Naive B cell (primary cell): ENCODE data around the gene F3. TPM values are rescaled to one million over a fixed set of nuclear protein-coding genes. Genes with fewer than 3 reads are reported as not detected.

Experiments
- ATAC-seq, 2 donors: fragments of 150-1000 bp; cut with Tn5 transposase; 2 replicates each; pipeline ENCODE4 v1.10.0; 2021; ENCODE audit warnings: low read depth in 2 of 2, mild to moderate bottlenecking in 2 of 2, moderate library complexity in 2 of 2
- DNase-seq: peaks from one replicate; pipeline ENCODE4 v3.0.0; 2022
- H3K27ac Mint-ChIP-seq, 6 donors: one replicate each; pipeline ENCODE4 v1.8.0; 2020 to 2022; ENCODE audit warnings: mild to moderate bottlenecking in 6 of 6, mixed read lengths in 6 of 6, moderate library complexity in 5 of 6, inconsistent platforms in 2 of 6
- H3K27me3 Mint-ChIP-seq, 3 donors: one replicate each; pipeline ENCODE4 v1.8.0; 2021 to 2022; ENCODE audit warnings: mixed read lengths in 3 of 3, mild to moderate bottlenecking in 1 of 3
- H3K36me3 Mint-ChIP-seq, 2 donors: one replicate each; pipeline ENCODE4 v1.8.0; 2020 to 2022; ENCODE audit warnings: mixed read lengths in 2 of 2, inconsistent platforms in 1 of 2, mild to moderate bottlenecking in 1 of 2
- H3K4me1 Mint-ChIP-seq, 3 donors: one replicate each; pipeline ENCODE4 v1.8.0; 2020 to 2022; ENCODE audit warnings: mixed read lengths in 3 of 3, inconsistent platforms in 1 of 3, mild to moderate bottlenecking in 1 of 3, moderate library complexity in 1 of 3
- H3K4me3 Mint-ChIP-seq, 8 donors: one replicate each; pipeline ENCODE4 v1.8.0; 2020 to 2022; ENCODE audit warnings: mild to moderate bottlenecking in 8 of 8, mixed read lengths in 8 of 8, moderate library complexity in 8 of 8, inconsistent platforms in 2 of 8
- H3K9me3 Mint-ChIP-seq, 7 donors: one replicate each; pipeline ENCODE4 v1.8.0; 2020 to 2022; ENCODE audit warnings: mixed read lengths in 7 of 7, mild to moderate bottlenecking in 5 of 7, inconsistent platforms in 2 of 7, moderate library complexity in 1 of 7
- polyA plus RNA-seq, 6 donors: library from polyadenylated mRNA; unstranded; fragments of 300-500 nt; fragmentation: Illumina TruSeq; gene quantifications; one replicate each; pipeline ENCODE4 v1.2.3, GENCODE V29; 2021; ENCODE audit warnings: low read depth in 6 of 6

F3 gene
- polyA plus RNA-seq, 6 donors from 2014 or later = not detected

GRCh38 chr1:94530373-94530878 lies 11.1 kb downstream of the F3 start:
- Mint-ChIP-seq H3K36me3 (no peaks in the 10 kb centered on the region), H3K27me3 (peaks cover 0 to 10% (median 5%) of the 10 kb centered on the region in 3 donors), H3K27ac (no peak overlapping the region), H3K4me1 (no peaks in the 10 kb centered on the region), H3K4me3 (no peak overlapping the region), H3K9me3 (no peaks in the 10 kb centered on the region)
- DNase-seq (no peak), ATAC-seq (no peak)

DNA sequence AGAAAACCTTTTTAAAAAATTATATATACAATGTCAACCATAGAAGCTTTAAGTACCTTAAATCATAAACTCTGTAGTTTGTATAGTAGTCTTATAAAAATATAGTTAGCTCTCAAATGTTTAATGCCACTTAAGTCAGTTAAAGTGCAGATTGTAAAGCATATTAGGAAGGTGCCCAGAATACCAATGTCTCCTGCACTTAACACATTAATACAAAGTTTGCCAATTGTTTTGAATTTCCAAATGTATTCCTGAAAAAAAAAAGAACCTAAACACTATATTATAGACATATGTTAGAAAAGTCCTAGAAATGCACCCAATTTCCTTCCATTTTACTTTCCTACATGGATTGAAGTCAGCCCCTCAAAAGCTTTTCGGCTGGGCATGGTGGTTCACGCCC lies 12.1 kb downstream of the F3 start:
- no peak overlapping the region for H3K4me3 Mint-ChIP-seq
- ATAC-seq (no peak), DNase-seq (no peak)
- no peaks in the 10 kb centered on the region for H3K4me1 Mint-ChIP-seq
- no peaks in the 10 kb centered on the region for H3K36me3 Mint-ChIP-seq
- H3K27me3 Mint-ChIP-seq = peaks cover 4 to 8% (median 5%) of the 10 kb centered on the region in 3 donors
- no peak overlapping the region for H3K27ac Mint-ChIP-seq
- H3K9me3 Mint-ChIP-seq = no peaks in the 10 kb centered on the region

DNA sequence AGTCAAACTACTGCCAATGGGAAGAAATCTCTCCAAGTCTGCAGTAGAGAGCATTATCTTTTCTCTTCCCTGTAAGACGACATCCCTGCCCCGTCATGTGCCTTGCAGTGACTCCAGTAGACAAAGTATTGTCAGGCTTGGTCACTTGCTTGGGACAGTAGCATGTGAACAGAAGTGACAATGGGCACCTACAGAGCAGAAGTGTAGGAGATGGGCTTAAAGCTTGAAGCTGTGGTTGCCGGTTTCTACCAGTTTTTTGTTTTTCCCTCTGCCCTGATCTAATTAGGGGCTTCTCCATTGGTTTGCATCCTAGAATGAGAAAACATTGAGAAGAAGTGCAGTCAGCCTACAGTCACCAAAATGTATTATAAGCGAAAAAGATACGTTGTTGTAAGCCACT lies 12.7 kb downstream of the F3 start:
- ATAC-seq = no peak
- DNase-seq = no peak
- H3K4me3 Mint-ChIP-seq = no peak overlapping the region
- no peak overlapping the region for H3K27ac Mint-ChIP-seq
- H3K9me3 Mint-ChIP-seq = no peaks in the 10 kb centered on the region
- H3K36me3 Mint-ChIP-seq = no peaks in the 10 kb centered on the region
- H3K27me3 Mint-ChIP-seq = peaks cover 5 to 8% (median 7%) of the 10 kb centered on the region in 3 donors
- H3K4me1 Mint-ChIP-seq = no peaks in the 10 kb centered on the region

GRCh38 chr1:94528299-94528698 lies 13.3 kb downstream of the F3 start:
- H3K27ac Mint-ChIP-seq = no peak overlapping the region
- ATAC-seq = no peak
- H3K4me1 Mint-ChIP-seq = no peaks in the 10 kb centered on the region
- no peaks in the 10 kb centered on the region for H3K9me3 Mint-ChIP-seq
- no peak for DNase-seq
- H3K36me3 Mint-ChIP-seq = no peaks in the 10 kb centered on the region
- H3K27me3 Mint-ChIP-seq = peaks cover 5 to 8% (median 7%) of the 10 kb centered on the region in 3 donors
- H3K4me3 Mint-ChIP-seq = no peak overlapping the region

DNA sequence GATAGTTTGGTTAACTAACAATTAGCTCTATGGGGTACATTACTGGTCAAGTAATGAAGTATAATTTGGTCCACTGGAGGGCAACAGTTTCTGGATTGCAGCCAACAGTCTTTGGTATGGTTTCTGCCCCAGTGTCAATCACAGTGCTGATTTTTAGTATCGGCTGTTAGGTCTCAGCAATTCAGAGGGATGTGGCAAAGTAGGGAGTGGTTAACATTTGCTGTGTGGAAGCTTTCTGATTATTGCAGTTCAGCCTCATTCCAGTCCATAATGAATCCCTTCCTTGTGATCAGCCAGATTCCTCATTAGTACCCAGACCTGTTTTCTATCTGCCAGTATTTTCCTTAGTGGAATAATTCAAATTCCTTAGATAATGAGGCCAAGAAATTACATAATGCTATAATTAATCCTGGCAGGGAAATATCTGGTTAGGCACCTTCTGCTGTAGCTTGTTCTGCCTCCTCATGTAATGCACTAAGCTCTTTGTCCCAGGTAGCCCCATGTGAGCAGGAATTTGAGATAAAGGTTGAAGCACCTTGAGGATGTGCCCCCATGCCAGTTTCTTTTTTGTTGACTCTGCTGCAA lies 14.0 kb downstream of the F3 start:
- Mint-ChIP-seq H3K4me1 (no peaks in the 10 kb centered on the region), H3K4me3 (no peak overlapping the region), H3K27me3 (peaks cover 5 to 8% (median 7%) of the 10 kb centered on the region in 3 donors), H3K9me3 (no peaks in the 10 kb centered on the region), H3K27ac (no peak overlapping the region), H3K36me3 (no peaks in the 10 kb centered on the region)
- DNase-seq (no peak), ATAC-seq (no peak)

- Mint-ChIP-seq H3K27ac (peak overlapping the region in 2 of 6 donors; percentile 66 to 67), H3K36me3 (no peaks in the 10 kb centered on the region), H3K27me3 (peaks cover 0 to 8% (median 7%) of the 10 kb centered on the region in 3 donors), H3K9me3 (no peaks in the 10 kb centered on the region), H3K4me1 (no peaks in the 10 kb centered on the region), H3K4me3 (no peak overlapping the region)
- no peak for DNase-seq
- no peak for ATAC-seq
These were observed 15.2 kb downstream of the F3 start for GRCh38 chr1:94526152-94526980.

DNA sequence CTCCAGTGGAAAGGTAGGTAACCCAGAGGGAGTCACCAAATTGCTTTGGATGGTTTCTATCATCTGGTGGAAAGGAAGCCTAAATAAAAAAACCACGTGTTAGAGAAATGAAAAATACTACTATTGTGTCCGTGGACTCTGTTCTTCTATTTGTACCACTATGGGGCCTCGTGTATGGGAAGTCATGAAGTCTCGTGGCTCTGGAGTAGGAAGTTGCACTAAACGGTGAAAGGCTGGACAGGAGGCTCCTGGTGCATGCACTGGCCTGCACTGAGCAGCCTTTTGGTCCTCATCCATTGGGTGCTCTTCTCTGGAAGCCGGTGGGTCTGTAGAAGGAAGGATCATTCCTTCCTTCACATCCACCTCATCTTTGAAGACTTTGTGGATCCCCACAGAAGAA lies 17.0 kb downstream of the F3 start:
- no peaks in the 10 kb centered on the region for H3K4me1 Mint-ChIP-seq
- DNase-seq (no peak), ATAC-seq (no peak)
- H3K27me3 Mint-ChIP-seq = peaks cover 0 to 8% (median 7%) of the 10 kb centered on the region in 3 donors
- no peak overlapping the region for H3K4me3 Mint-ChIP-seq
- no peaks in the 10 kb centered on the region for H3K36me3 Mint-ChIP-seq
- no peaks in the 10 kb centered on the region for H3K9me3 Mint-ChIP-seq
- H3K27ac Mint-ChIP-seq = peak overlapping the region in 1 of 6 donors; percentile 17

- Mint-ChIP-seq H3K27ac (no peak overlapping the region), H3K36me3 (peaks cover 0 to 5% of the 10 kb centered on the region in 2 donors), H3K27me3 (peaks cover 0 to 8% (median 7%) of the 10 kb centered on the region in 3 donors), H3K4me1 (no peaks in the 10 kb centered on the region), H3K9me3 (no peaks in the 10 kb centered on the region), H3K4me3 (no peak overlapping the region)
- no peak for ATAC-seq
- no peak for DNase-seq
These were observed 19.3 kb downstream of the F3 start for GRCh38 chr1:94522304-94522703.

- H3K9me3 Mint-ChIP-seq = no peaks in the 10 kb centered on the region
- DNase-seq (no peak), ATAC-seq (no peak)
- no peak overlapping the region for H3K4me3 Mint-ChIP-seq
- no peak overlapping the region for H3K27ac Mint-ChIP-seq
- H3K36me3 Mint-ChIP-seq = peaks cover 0 to 15% of the 10 kb centered on the region in 2 donors
- H3K4me1 Mint-ChIP-seq = no peaks in the 10 kb centered on the region
- peaks cover 0 to 2% (median 0%) of the 10 kb centered on the region in 3 donors for H3K27me3 Mint-ChIP-seq
These were observed 22.2 kb downstream of the F3 start for GRCh38 chr1:94519351-94519750.

DNA sequence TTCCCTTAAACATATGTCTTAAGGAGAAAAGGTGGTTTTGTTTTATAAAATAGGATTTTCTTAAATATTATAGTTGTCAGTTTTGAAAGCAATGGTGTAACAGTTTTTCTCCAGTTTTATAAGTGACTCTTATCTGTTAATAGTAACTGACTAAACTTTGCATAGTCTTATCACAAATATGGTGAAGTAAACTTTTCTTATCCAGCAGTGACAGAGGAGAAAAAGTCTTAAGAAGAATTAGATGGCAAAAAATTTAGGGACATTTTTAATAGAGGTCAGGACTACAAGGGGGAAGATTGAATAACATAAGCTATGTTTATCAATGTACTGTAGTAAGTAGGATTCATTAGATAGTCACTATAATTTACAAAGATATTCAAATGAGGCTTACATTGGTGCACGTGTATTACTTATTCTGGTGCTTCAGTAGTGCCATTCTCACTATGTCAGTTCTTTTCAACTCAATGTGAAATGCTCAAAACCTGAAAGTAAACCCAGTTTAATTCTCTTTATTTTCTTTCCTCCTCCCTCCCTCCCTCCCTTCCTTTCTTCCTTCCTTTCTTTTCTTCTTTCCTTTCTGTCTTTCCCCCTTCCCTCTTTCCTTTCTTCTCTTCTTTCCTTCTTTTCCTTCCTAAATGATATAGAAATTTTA lies 26.1 kb downstream of the F3 start:
- Mint-ChIP-seq H3K9me3 (no peaks in the 10 kb centered on the region), H3K27me3 (no peaks in the 10 kb centered on the region), H3K4me3 (no peak overlapping the region), H3K36me3 (peaks cover 0 to 15% of the 10 kb centered on the region in 2 donors), H3K27ac (peak overlapping the region in 1 of 6 donors; percentile 67), H3K4me1 (no peaks in the 10 kb centered on the region)
- DNase-seq (no peak), ATAC-seq (no peak)

- Mint-ChIP-seq H3K36me3 (peaks cover 0 to 17% of the 10 kb centered on the region in 2 donors), H3K4me1 (no peaks in the 10 kb centered on the region), H3K4me3 (no peak overlapping the region), H3K27me3 (no peaks in the 10 kb centered on the region), H3K9me3 (peaks cover 0 to 2% (median 0%) of the 10 kb centered on the region in 7 donors), H3K27ac (no peak overlapping the region)
- ATAC-seq (no peak), DNase-seq (no peak)
These were observed 27.3 kb downstream of the F3 start for GRCh38 chr1:94514095-94514727.

DNA sequence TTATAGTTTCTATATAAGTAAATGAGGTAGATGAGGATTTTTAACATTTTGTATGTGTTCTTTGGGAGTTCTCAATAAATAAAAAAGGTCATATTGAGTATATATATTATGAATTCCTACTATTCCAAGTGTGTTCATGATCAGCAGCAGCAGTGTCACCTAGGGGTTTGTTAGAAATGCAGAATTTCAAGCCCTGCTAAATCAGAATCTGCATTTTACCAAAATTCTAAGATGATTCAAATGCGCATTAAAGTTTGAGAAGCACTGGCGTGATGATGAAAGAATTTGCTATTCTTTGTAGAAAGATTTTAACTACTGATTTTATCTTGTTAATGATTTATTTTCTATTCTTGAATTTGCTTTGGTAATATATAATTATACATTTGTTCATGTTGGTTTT lies 28.7 kb downstream of the F3 start:
- no peak overlapping the region for H3K27ac Mint-ChIP-seq
- H3K4me1 Mint-ChIP-seq = no peaks in the 10 kb centered on the region
- H3K27me3 Mint-ChIP-seq = no peaks in the 10 kb centered on the region
- ATAC-seq = no peak
- no peak overlapping the region for H3K4me3 Mint-ChIP-seq
- peaks cover 0 to 14% of the 10 kb centered on the region in 2 donors for H3K36me3 Mint-ChIP-seq
- DNase-seq = no peak
- peaks cover 0 to 2% (median 0%) of the 10 kb centered on the region in 7 donors for H3K9me3 Mint-ChIP-seq

DNA sequence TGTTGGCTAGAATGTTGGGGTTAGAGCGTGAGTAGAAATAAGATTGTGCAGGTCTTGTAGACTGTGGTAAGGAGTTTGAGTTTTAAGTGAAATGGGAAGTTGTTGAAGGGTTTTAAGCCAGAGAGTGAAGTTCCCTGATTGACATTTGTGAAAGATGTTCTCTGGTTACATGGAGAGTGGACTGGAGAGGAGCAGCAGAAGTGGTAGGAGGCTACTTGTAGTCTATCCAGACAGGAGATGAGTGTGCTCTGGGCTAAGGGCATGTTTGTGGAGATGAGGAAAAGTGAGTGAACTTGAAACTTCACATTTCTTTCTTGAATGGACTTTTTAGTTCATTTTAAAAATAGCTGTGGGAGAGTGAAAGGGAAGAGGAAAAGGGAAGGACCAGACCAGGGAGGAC lies 37.0 kb downstream of the F3 start:
- no peak for ATAC-seq
- Mint-ChIP-seq H3K4me3 (peak overlapping the region in 1 of 8 donors; percentile 2), H3K27me3 (no peaks in the 10 kb centered on the region), H3K36me3 (peaks cover 18 to 23% of the 10 kb centered on the region in 2 donors), H3K4me1 (peaks cover 5 to 10% (median 8%) of the 10 kb centered on the region in 3 donors), H3K9me3 (peaks cover 0 to 2% (median 0%) of the 10 kb centered on the region in 7 donors), H3K27ac (peak overlapping the region in 4 of 6 donors; percentile 8 to 85 (median 42))
- DNase-seq = no peak
